ENCODE data around the gene CARD11.

CARD11 gene

GRCh38 chr7:2980401-2981102 is 63.1 kb downstream of the CARD11 start:
- no peak for DNase-seq

- DNase-seq, result no peak
These were observed 63.7 kb downstream of the CARD11 start for GRCh38 chr7:2979951-2980350.

GRCh38 chr7:2979201-2979631 is 64.5 kb downstream of the CARD11 start:
- DNase-seq, result no peak

- peak; percentile 13 to 65 (median 30) for DNase-seq
These were observed 65.3 kb downstream of the CARD11 start for GRCh38 chr7:2978408-2978807.

- DNase-seq, result no peak
These were observed 67.8 kb downstream of the CARD11 start for GRCh38 chr7:2975821-2976371.

- DNase-seq, result no peak
These were observed 69.4 kb downstream of the CARD11 start for GRCh38 chr7:2974093-2974819.

GRCh38 chr7:2972835-2973161 is 70.9 kb downstream of the CARD11 start:
- no peak for DNase-seq

- no peak for DNase-seq
These were observed 71.5 kb downstream of the CARD11 start for GRCh38 chr7:2971914-2972834.

GRCh38 chr7:2970861-2971260 is 72.8 kb downstream of the CARD11 start:
- DNase-seq, result no peak

- no peak for DNase-seq
These were observed 73.4 kb downstream of the CARD11 start for GRCh38 chr7:2970307-2970664.

GRCh38 chr7:2969398-2970306 is 74.0 kb downstream of the CARD11 start:
- no peak for DNase-seq

- no peak for DNase-seq
These were observed 74.9 kb downstream of the CARD11 start for GRCh38 chr7:2968616-2969397.

GRCh38 chr7:2968176-2968575 is 75.5 kb downstream of the CARD11 start:
- DNase-seq, result no peak

GRCh38 chr7:2967705-2968104 is 76.0 kb downstream of the CARD11 start:
- DNase-seq, result no peak

- DNase-seq, result no peak
These were observed 76.4 kb downstream of the CARD11 start for GRCh38 chr7:2967253-2967652.

GRCh38 chr7:2966466-2967078 is 77.1 kb downstream of the CARD11 start:
- no peak for DNase-seq

GRCh38 chr7:2965745-2966270 is 77.9 kb downstream of the CARD11 start:
- DNase-seq, result no peak

- DNase-seq, result no peak
These were observed 78.4 kb downstream of the CARD11 start for GRCh38 chr7:2965301-2965700.

- no peak for DNase-seq
These were observed 79.5 kb downstream of the CARD11 start for GRCh38 chr7:2964208-2964607.

- no peak for DNase-seq
These were observed 80.8 kb downstream of the CARD11 start for GRCh38 chr7:2962865-2963264.
